Small intestine (tissue), 7 donors: ENCODE data around the gene KCTD4. TPM values are rescaled to one million over a fixed set of nuclear protein-coding genes. Genes with fewer than 3 reads are reported as not detected.

Experiments
- DNase-seq, 2 donors: peaks; one replicate each; pipeline versions ENCODE4 v3.0.0 to v3.0.0-alpha.2; 2013
- FAIRE-seq: peaks from 2 replicates; lab custom pipeline; 2012; peaks lifted over from hg19 to GRCh38; lab: Jason Lieb, UNC
- H3K27ac ChIP-seq, 3 donors: one replicate each; pipeline ENCODE4 v1.5.1; 2013; ENCODE audit warnings: low read length in 2 of 3, mild to moderate bottlenecking in 2 of 3, control low read depth in 1 of 3, inconsistent platforms in 1 of 3, low read depth in 1 of 3, moderate library complexity in 1 of 3
- H3K27me3 ChIP-seq, 3 donors: one replicate each; pipeline ENCODE4 v1.6.1; 2013; ENCODE audit warnings: low read length in 3 of 3, inconsistent platforms in 1 of 3; ENCODE audit not compliant: control insufficient read depth in 3 of 3, insufficient read depth in 3 of 3
- H3K36me3 ChIP-seq, 3 donors: one replicate each; pipeline ENCODE4 v1.6.1; 2013; ENCODE audit warnings: low read length in 3 of 3, inconsistent platforms in 1 of 3, low read depth in 1 of 3, mild to moderate bottlenecking in 1 of 3, moderate library complexity in 1 of 3; ENCODE audit not compliant: control insufficient read depth in 3 of 3, insufficient read depth in 2 of 3
- H3K4me1 ChIP-seq, 3 donors: one replicate each; pipeline ENCODE4 v1.6.1; 2013; ENCODE audit warnings: low read length in 2 of 3, inconsistent platforms in 1 of 3, low read depth in 1 of 3, mild to moderate bottlenecking in 1 of 3, moderate library complexity in 1 of 3; ENCODE audit not compliant: control insufficient read depth in 3 of 3, insufficient read depth in 2 of 3
- H3K4me3 ChIP-seq, 3 donors: one replicate each; pipeline ENCODE4 v1.5.1; 2013; ENCODE audit warnings: low read length in 3 of 3, control low read depth in 1 of 3, inconsistent platforms in 1 of 3, low read depth in 1 of 3, mild to moderate bottlenecking in 1 of 3, moderate library complexity in 1 of 3
- H3K9me3 ChIP-seq, 2 donors: one replicate each; pipeline ENCODE4 v1.6.1; 2013; ENCODE audit warnings: low read depth in 1 of 2, low read length in 1 of 2; ENCODE audit not compliant: control insufficient read depth in 2 of 2, insufficient read depth in 1 of 2
- WGBS, 3 donors: extraction: QIAGEN DNeasy Blood & Tissue Kit; methylation state at CpG; one replicate each; pipeline ENCODE4 v1.1.7; 2013; 5-methylcytosine and 5-hydroxymethylcytosine counted together
- polyA plus RNA-seq, 4 donors: library from polyadenylated mRNA; stranded (reverse) in 3 of 4; unstranded in 1 of 4; fragments of 200-250 nt in 3 of 4; fragments of 120-200 nt in 1 of 4; gene quantifications; one replicate each; pipeline versions ENCODE4 v1.2.1 to v1.2.3, GENCODE V29; 2013
- donor health status: healthy with polysubstance abuse.
- donor health status: control.
- donor health status: control.
- donor health status: Bipolar disorder and iron deficiency.
- donor health status: healthy.

KCTD4 gene
- polyA plus RNA-seq, 4 donors = 0.03 to 0.07 TPM; not detected in 2

DNA sequence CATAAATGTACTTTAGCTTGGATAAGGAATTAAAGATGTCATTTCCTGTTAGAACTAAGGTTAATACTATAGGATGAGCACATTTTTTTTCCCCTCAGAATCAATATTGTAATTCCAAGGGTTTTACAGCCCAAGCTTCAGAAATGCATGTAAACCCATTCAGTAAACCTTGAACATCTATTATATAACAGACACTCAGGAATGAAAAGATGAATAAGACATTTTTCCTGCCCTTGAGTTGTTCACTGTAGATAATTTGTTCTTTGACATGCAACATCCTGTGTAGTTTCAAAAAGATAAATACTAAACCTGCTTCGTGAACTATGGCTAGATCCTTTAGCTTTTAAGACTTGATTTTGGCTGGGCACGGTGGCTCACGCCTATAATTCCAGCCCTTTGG is 21.7 kb upstream of the KCTD4 start:
- Histone ChIP-seq H3K9me3 (no peaks in the 10 kb centered on the region), H3K4me3 (no peak overlapping the region), H3K27me3 (no peaks in the 10 kb centered on the region), H3K36me3 (no peaks in the 10 kb centered on the region), H3K4me1 (peaks cover 0 to 4% (median 0%) of the 10 kb centered on the region in 3 donors), H3K27ac (no peak overlapping the region)
- DNase-seq = no peak
- no peak for FAIRE-seq
- WGBS, 3 donors = 93 to 98% (median 95%) methylated on average over 3 of the region's 3 CpGs

DNA sequence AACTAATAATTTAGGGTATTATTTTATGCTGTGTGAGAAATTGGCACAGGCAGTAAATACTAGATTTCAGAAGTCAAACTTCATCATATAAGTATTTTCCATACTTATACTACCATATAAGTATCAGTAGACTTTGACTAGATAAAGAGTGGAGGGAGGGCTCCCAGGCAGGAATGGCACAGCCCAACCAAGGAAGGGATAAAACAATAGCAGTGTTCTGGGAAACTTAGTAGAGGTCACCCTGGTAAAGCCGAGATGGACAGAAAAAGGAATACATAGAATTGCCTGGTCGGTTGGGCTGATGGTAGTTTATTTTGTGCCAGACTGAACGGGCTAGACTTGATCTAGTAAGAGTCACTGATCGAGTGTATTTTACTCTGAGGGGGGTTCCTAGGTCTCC is 19.6 kb upstream of the KCTD4 start:
- peak overlapping the region in 1 of 3 donors; percentile 14 for H3K27ac ChIP-seq
- H3K36me3 ChIP-seq = no peaks in the 10 kb centered on the region
- no peak overlapping the region for H3K4me3 ChIP-seq
- H3K4me1 ChIP-seq = peaks cover 0 to 4% (median 0%) of the 10 kb centered on the region in 3 donors
- FAIRE-seq (no peak), DNase-seq (no peak)
- 93 to 97% (median 94%) methylated on average over 4 of the region's 4 CpGs for WGBS, 3 donors
- H3K27me3 ChIP-seq = no peaks in the 10 kb centered on the region
- no peaks in the 10 kb centered on the region for H3K9me3 ChIP-seq

DNA sequence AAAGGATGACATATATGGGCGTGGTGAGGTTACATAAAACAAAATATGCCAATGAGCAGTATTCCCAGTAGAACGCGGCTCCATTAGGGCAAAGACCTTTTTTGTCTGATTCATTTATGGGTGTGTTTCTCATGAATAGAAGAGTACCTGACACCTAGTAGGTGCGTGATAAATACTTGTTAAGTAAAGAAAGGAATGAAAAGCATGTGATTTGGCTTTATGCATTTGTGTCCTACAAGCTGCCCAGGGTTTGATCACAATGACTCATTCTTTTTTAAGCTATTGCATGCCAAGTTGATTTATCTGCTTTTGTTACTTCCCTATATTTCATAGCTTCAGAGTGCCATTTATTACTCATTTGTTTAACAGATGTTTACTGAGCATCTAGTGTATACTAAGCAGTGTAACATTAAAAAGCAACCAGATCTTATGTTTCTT is 19.1 kb upstream of the KCTD4 start:
- 32 to 63% (median 47%) methylated on average over 4 of the region's 4 CpGs for WGBS, 3 donors
- FAIRE-seq (no peak), DNase-seq (peak; percentile 20 to 62)
- Histone ChIP-seq H3K36me3 (no peaks in the 10 kb centered on the region), H3K27me3 (no peaks in the 10 kb centered on the region), H3K4me3 (no peak overlapping the region), H3K9me3 (no peaks in the 10 kb centered on the region), H3K27ac (peak overlapping the region in 1 of 3 donors; percentile 24), H3K4me1 (peaks cover 0 to 4% (median 0%) of the 10 kb centered on the region in 3 donors)

DNA sequence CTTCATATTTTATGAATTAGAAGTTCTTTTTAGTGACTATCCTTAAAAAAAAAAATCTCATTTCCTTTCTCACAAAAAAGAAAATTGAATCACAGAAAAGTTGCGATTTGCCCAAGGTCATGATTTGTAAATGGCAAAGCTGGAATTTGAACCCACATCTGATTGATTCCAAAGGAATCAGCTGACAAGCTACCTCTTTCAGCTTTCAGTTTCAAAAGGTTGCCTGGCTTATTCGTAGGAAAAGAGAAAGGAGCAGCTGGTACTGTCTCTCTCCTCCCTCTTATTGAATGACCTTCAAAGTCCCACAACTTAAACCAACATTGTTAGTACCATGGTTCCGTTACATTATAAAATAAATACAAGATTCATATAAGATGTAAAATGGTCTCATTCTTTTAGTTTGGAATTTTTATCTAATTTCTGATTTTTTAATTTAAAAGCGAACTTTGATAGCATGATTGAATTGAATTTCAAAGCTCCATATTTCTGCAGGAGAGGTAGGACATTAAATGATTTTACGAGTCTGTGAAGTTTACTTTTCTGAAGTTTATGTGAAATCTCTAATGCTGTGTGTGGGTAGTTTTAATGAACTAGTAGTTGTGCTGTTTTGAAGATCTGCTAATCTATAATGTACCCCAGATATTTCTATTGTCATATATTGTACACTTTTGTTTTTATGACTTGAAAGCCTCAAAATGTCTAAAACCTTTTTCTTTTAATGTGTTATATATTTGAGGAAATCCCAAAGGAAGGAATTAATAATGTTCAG is 18.5 kb upstream of the KCTD4 start:
- no peak overlapping the region for H3K4me3 ChIP-seq

DNA sequence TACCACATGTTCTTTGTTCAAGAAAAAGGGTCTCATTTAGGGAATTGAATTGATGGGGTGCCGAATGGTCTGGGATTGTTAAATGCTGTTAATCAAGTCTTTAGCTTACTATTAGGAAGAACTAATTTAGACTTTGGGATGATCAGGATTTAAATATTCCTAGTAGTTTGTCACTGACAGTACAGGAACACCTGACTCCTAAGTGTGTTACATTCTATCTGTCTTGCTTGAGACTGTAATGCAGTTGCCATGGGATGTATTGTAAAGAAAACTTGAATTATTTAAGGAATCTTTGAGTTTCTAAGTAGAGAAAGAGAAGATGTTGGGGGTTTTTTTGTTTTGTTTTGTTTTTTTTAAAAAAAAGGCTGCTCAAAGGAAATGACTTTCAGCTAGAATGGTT is 17.8 kb upstream of the KCTD4 start:
- Histone ChIP-seq H3K9me3 (no peaks in the 10 kb centered on the region), H3K27ac (peak overlapping the region in 1 of 3 donors; percentile 42)

More for the DNA sequence above, 18.5 kb upstream of the KCTD4 start:
- Histone ChIP-seq H3K27me3 (no peaks in the 10 kb centered on the region), H3K4me1 (peaks cover 0 to 4% (median 0%) of the 10 kb centered on the region in 3 donors), H3K27ac (peak overlapping the region in 1 of 3 donors; percentile 42), H3K36me3 (no peaks in the 10 kb centered on the region), H3K9me3 (no peaks in the 10 kb centered on the region)
- 33 to 63% (median 44%) methylated on average over 5 of the region's 5 CpGs for WGBS, 3 donors
- DNase-seq (peak; percentile 79 to 87), FAIRE-seq (peak; percentile 5)

DNA sequence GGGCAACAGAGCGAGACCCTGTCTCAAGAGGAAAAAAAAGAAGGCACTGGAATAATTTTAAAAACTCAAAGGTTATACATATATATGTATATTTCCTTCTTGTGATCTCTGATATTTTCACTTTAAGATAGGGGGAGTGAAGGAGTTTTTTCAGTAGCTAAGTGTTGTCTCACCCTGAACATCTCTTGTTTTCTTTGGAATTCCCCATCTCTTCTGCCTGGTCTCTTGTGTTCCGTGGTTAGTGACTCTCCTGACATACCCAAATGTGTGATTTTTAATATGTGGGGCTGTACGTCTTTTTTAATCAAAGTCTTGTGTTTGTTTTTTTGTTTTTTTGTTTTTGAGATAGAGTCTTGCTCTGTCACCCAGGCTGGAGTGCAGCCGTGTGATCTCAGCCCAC is 15.3 kb upstream of the KCTD4 start:
- no peak for DNase-seq
- Histone ChIP-seq H3K4me1 (peaks cover 0 to 4% (median 0%) of the 10 kb centered on the region in 3 donors), H3K36me3 (peaks cover 0 to 2% (median 0%) of the 10 kb centered on the region in 3 donors), H3K9me3 (no peaks in the 10 kb centered on the region), H3K4me3 (no peak overlapping the region), H3K27me3 (no peaks in the 10 kb centered on the region), H3K27ac (no peak overlapping the region)
- FAIRE-seq = no peak
- 82 to 88% (median 87%) methylated on average over 4 of the region's 4 CpGs for WGBS, 3 donors

More for the DNA sequence above, 17.8 kb upstream of the KCTD4 start:
- Histone ChIP-seq H3K27me3 (no peaks in the 10 kb centered on the region), H3K4me3 (no peak overlapping the region), H3K36me3 (no peaks in the 10 kb centered on the region), H3K4me1 (peaks cover 0 to 4% (median 0%) of the 10 kb centered on the region in 3 donors)
- peak in 1 of 2 donors; percentile 6 for DNase-seq
- no peak for FAIRE-seq
- WGBS, 3 donors = 90 to 97% (median 97%) methylated on average over 1 of the region's 1 CpG

DNA sequence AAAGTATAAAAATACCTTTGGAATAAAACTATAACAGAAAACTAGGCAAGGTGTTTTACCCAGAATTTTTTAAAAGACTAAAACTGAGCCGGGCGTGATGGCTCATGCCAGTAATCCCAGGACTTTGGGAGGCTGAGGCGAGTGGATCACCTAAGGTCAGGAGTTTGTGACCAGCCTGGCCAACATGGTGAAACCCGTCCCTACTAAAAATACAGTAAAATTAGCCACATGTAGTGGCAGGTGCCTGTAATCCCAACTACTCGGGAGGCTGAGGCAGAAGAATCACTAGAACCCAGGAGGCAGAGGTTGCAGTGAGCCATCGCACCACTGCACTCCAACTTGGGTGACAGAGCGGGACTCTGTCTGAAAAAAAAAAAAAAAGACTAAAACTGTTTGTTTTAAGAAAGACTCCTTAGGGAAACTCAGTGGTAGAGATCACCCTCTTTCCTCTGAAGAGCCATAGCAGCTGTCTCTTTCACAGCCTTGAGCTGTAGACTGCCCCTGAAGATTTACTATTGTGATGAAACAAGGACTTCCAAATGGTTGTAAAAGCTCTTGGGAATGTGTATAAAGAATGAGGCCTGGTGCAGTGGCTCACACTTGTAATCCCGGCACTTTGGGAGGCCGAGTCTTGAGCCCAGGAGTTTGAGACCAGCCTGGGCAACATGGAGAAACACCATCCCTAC is 14.7 kb upstream of the KCTD4 start:
- WGBS, 3 donors = 88 to 96% (median 95%) methylated on average over 9 of the region's 9 CpGs

DNA sequence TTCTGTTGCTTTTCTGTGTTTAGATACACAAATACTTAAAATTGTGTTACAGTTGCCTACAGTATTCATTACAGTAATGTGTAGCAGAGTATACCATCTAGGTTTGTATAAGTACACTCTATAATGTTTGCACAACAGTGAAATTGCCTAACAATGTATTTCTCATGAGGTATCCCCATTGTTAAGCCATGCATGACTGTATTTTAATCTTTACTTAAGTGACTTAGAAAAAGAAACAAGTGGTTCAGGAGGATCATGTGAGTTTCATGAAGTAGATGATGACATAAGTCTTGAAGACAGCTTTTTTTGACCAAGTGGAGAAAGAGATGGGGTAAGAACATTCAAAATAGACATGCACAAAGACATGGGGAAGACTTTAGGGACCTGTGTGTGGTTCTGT is 8.4 kb upstream of the KCTD4 start:
- DNase-seq (no peak), FAIRE-seq (no peak)
- H3K36me3 ChIP-seq = peaks cover 2 to 7% (median 2%) of the 10 kb centered on the region in 3 donors
- H3K27ac ChIP-seq = no peak overlapping the region
- no peak overlapping the region for H3K4me3 ChIP-seq
- no peaks in the 10 kb centered on the region for H3K9me3 ChIP-seq
- H3K4me1 ChIP-seq = no peaks in the 10 kb centered on the region
- H3K27me3 ChIP-seq = no peaks in the 10 kb centered on the region

More for the DNA sequence above, 14.7 kb upstream of the KCTD4 start:
- H3K27me3 ChIP-seq = no peaks in the 10 kb centered on the region
- DNase-seq = no peak
- no peak overlapping the region for H3K4me3 ChIP-seq
- peaks cover 0 to 4% (median 0%) of the 10 kb centered on the region in 3 donors for H3K4me1 ChIP-seq
- peaks cover 0 to 2% (median 2%) of the 10 kb centered on the region in 3 donors for H3K36me3 ChIP-seq
- no peaks in the 10 kb centered on the region for H3K9me3 ChIP-seq
- FAIRE-seq = no peak
- H3K27ac ChIP-seq = no peak overlapping the region
